ENCODE results near the gene HJV.
A peak's percentile ranks its signal among the peaks of the same experiment; 100 is the strongest.

The HJV gene

GRCh38 chr1:146022403-146023127 is 1.0 kb upstream of the HJV start:
- H3K27ac ChIP-seq, result no peak overlapping the region
- no peak for TF ChIP-seq ZFX (IDR thresholded peaks at IDR 0.05; ENCODE audit: borderline replicate concordance)
- no peak for TF ChIP-seq CTCF (IDR thresholded peaks at IDR 0.05)

- H3K27ac ChIP-seq, result peak overlapping the region; percentile 59
- no peak for TF ChIP-seq ZFX (IDR thresholded peaks at IDR 0.05; ENCODE audit: borderline replicate concordance)
- TF ChIP-seq CTCF (IDR thresholded peaks at IDR 0.05), result no peak
Measured at GRCh38 chr1:146021050-146021445, 487 bp downstream of the HJV start.

- TF ChIP-seq ZFX (IDR thresholded peaks at IDR 0.05; ENCODE audit: borderline replicate concordance), result no peak
- TF ChIP-seq CTCF (IDR thresholded peaks at IDR 0.05), result no peak
- peak overlapping the region; percentile 59 for H3K27ac ChIP-seq
Measured at GRCh38 chr1:146020058-146021049, 1.2 kb downstream of the HJV start.

GRCh38 chr1:146019231-146020057 is 2.1 kb downstream of the HJV start:
- TF ChIP-seq ZFX (IDR thresholded peaks at IDR 0.05; ENCODE audit: borderline replicate concordance) (no peak), CTCF (IDR thresholded peaks at IDR 0.05) (no peak)
- peak overlapping the region; percentile 59; the same call in 1 of the 2 replicates for H3K27ac ChIP-seq

GRCh38 chr1:146016891-146017290 is 4.6 kb downstream of the HJV start:
- TF ChIP-seq ZFX (IDR thresholded peaks at IDR 0.05; ENCODE audit: borderline replicate concordance) (no peak), CTCF (IDR thresholded peaks at IDR 0.05) (no peak)
- H3K27ac ChIP-seq, result no peak overlapping the region

- TF ChIP-seq CTCF (IDR thresholded peaks at IDR 0.05), result no peak
- no peak for TF ChIP-seq ZFX (IDR thresholded peaks at IDR 0.05; ENCODE audit: borderline replicate concordance)
- H3K27ac ChIP-seq, result peak overlapping the region; percentile 64
Measured at GRCh38 chr1:146013559-146013922, 8.0 kb downstream of the HJV start.
